NCI-H1694 treated with DMSO at 0.1 percent for 48 hours (cell line): ENCODE results near the gene NT5DC2.

Experiments
- DNase-seq: peaks from one replicate; lab custom pipeline; 2025; lab: John Stamatoyannopoulos, UW

Gene NT5DC2

GRCh38 chr3:52533623-52534280, at the start of gene NT5DC2:
Gene NT5DC2, minus strand, starts transcription at chr3:52533857. Its CDS starts 120 bp downstream, at chr3:52533737.
- DNase-seq, result peak; percentile 6

- no peak for DNase-seq
These were observed 40.7 kb upstream of the NT5DC2 start for GRCh38 chr3:52574056-52574965.

GRCh38 chr3:52572221-52572620, 38.6 kb upstream of the NT5DC2 start:
- no peak for DNase-seq

GRCh38 chr3:52570076-52570475, 36.4 kb upstream of the NT5DC2 start:
- DNase-seq, result no peak

GRCh38 chr3:52568069-52568468, 34.4 kb upstream of the NT5DC2 start:
- DNase-seq, result no peak

- no peak for DNase-seq
These were observed 30.3 kb upstream of the NT5DC2 start for GRCh38 chr3:52563984-52564383.

- no peak for DNase-seq
These were observed 27.5 kb upstream of the NT5DC2 start for GRCh38 chr3:52561028-52561747.

- DNase-seq, result no peak
These were observed 24.8 kb upstream of the NT5DC2 start for GRCh38 chr3:52558436-52558835.

GRCh38 chr3:52557011-52557960, 23.6 kb upstream of the NT5DC2 start:
- no peak for DNase-seq

- DNase-seq, result no peak
These were observed 21.4 kb upstream of the NT5DC2 start for GRCh38 chr3:52555056-52555455.

- no peak for DNase-seq
These were observed 20.5 kb upstream of the NT5DC2 start for GRCh38 chr3:52554026-52554755.

- DNase-seq, result no peak
These were observed 18.4 kb upstream of the NT5DC2 start for GRCh38 chr3:52552089-52552488.

- no peak for DNase-seq
These were observed 17.5 kb upstream of the NT5DC2 start for GRCh38 chr3:52551118-52551517.

- DNase-seq, result no peak
These were observed 13.5 kb upstream of the NT5DC2 start for GRCh38 chr3:52547143-52547542.

- DNase-seq, result no peak
These were observed 12.6 kb upstream of the NT5DC2 start for GRCh38 chr3:52546111-52546901.

- DNase-seq, result no peak
These were observed 11.3 kb upstream of the NT5DC2 start for GRCh38 chr3:52544937-52545336.

GRCh38 chr3:52541050-52541449, 7.4 kb upstream of the NT5DC2 start:
- DNase-seq, result no peak

GRCh38 chr3:52539010-52539653, 5.5 kb upstream of the NT5DC2 start:
- no peak for DNase-seq

GRCh38 chr3:52537726-52538421, 4.2 kb upstream of the NT5DC2 start:
- DNase-seq, result no peak
